K562 (cell line): ENCODE data around the gene CCDC137. TPM values are rescaled to one million over a fixed set of nuclear protein-coding genes. Genes with fewer than 3 reads are reported as not detected.

ENCODE experiments used
- EGR1 ChIP-seq: fragments of 450-650 bp; conservative IDR thresholded peaks from 2 replicates; pipeline ENCODE4 v1.6.1; 2017; ENCODE audit warnings: mild to moderate bottlenecking
- GABPB1 ChIP-seq: sonication (generic); formaldehyde crosslinking; IDR thresholded peaks from 2 replicates; pipeline ENCODE4 v1.8.0; 2022; ENCODE audit warnings: mild to moderate bottlenecking, missing genetic modification reagents
- JUND ChIP-seq, 2 experiments: IDR thresholded peaks; 2 replicates in 1 of 2; 3 replicates in 1 of 2; pipeline ENCODE4 v1.6.1; 2011; ENCODE audit warnings: borderline replicate concordance in 2 of 2, low read depth in 2 of 2, low read length in 2 of 2, improper control_type of control experiment in 1 of 2, missing biosample characterization in 1 of 2, missing genetic modification characterization in 1 of 2, missing genetic modification reagents in 1 of 2
- MGA ChIP-seq: fragments of 450-650 bp; IDR thresholded peaks from 2 replicates; pipeline ENCODE4 v1.6.1; 2016; ENCODE audit warnings: mild to moderate bottlenecking, moderate library complexity
- NCOA2 ChIP-seq, 2 experiments: fragments of 450-650 bp; IDR thresholded peaks; 2 replicates each; pipeline ENCODE4 v1.6.1; 2018; ENCODE audit warnings: mild to moderate bottlenecking in 2 of 2, moderate library complexity in 1 of 2; ENCODE audit not compliant: partially characterized antibody in 2 of 2
- PTRF ChIP-seq: fragments of 450-650 bp; IDR thresholded peaks from 2 replicates; pipeline ENCODE4 v1.6.1; 2016; ENCODE audit warnings: mild to moderate bottlenecking, missing genetic modification characterization, missing compliant biosample characterization
- RAD21 ChIP-seq, 2 experiments: fragments of 250-450 bp in 1 of 2; fragments of 450-650 bp in 1 of 2; sonication (Bioruptor Pico) in 1 of 2; formaldehyde crosslinking in 1 of 2; IDR thresholded peaks in 1 of 2; conservative IDR thresholded peaks in 1 of 2; 2 replicates each; pipeline versions ENCODE4 v1.4.0 to v1.8.0; 2020 to 2022; ENCODE audit warnings: mild to moderate bottlenecking in 2 of 2, moderate library complexity in 1 of 2
- SIX5 ChIP-seq, 2 experiments: IDR thresholded peaks; 2 replicates each; pipeline ENCODE4 v1.6.1; 2011; ENCODE audit warnings: low read length in 2 of 2, borderline replicate concordance in 1 of 2, low read depth in 1 of 2, mild to moderate bottlenecking in 1 of 2, moderate library complexity in 1 of 2; ENCODE audit not compliant: insufficient read depth in 1 of 2
- ZBTB17 ChIP-seq: fragments of 450-650 bp; formaldehyde crosslinking; IDR thresholded peaks from 2 replicates; pipeline ENCODE4 v1.4.0; 2020; ENCODE audit warnings: mild to moderate bottlenecking
- ZC3H11A ChIP-seq: IDR thresholded peaks from 2 replicates; pipeline ENCODE4 v1.6.1; 2012; ENCODE audit warnings: low read depth, low read length, improper control_type of control experiment
- polyA plus RNA-seq, 8 experiments: library from polyadenylated mRNA; depleted of rRNA in 4 of 8; stranded (reverse) in 5 of 8; unstranded in 3 of 8; fragments of >200 nt; fragmentation: Nextera tagmentation in 2 of 8; fragmentation: Illumina TruSeq in 1 of 8; extraction: Ambion mirVana in 2 of 8; extraction: Trizol in 1 of 8; gene quantifications; 2 replicates each; pipeline versions ENCODE4 v1.2.1 to v1.2.3, GENCODE V29; 2011 to 2014; ENCODE audit warnings: inconsistent platforms in 1 of 8, missing spikeins in 1 of 8
- total RNA-seq, 7 experiments: library from RNA; depleted of rRNA in 6 of 7; stranded (reverse); fragments of >200 nt in 6 of 7; fragmentation: Illumina TruSeq in 2 of 7; extraction: Trizol in 2 of 7; gene quantifications; 2 replicates each; pipeline versions ENCODE4 v1.2.1 to v1.2.3, GENCODE V29; 2011 to 2021; ENCODE audit warnings: low replicate concordance in 1 of 7
- TF ChIP-seq, protein P1 (sequence below), 3 experiments: IDR thresholded peaks in 2 of 3; conservative IDR thresholded peaks in 1 of 3; 2 replicates each; pipeline ENCODE4 v1.5.1; 2011 to 2012; ENCODE audit warnings: low read length in 3 of 3, mild to moderate bottlenecking in 3 of 3, control low read depth in 2 of 3, improper control_type of control experiment in 1 of 3, inconsistent platforms in 1 of 3, low read depth in 1 of 3, mixed read lengths in 1 of 3, moderate library complexity in 1 of 3; ENCODE audit not compliant: insufficient read depth in 2 of 3

Gene CCDC137
- total and polyA plus RNA-seq, 9 of the 15 experiments (the other 6 are each of a cell fraction or from before 2014, with no cell fraction given) = 2.3 to 68.1 (median 38.3) TPM

DNA sequence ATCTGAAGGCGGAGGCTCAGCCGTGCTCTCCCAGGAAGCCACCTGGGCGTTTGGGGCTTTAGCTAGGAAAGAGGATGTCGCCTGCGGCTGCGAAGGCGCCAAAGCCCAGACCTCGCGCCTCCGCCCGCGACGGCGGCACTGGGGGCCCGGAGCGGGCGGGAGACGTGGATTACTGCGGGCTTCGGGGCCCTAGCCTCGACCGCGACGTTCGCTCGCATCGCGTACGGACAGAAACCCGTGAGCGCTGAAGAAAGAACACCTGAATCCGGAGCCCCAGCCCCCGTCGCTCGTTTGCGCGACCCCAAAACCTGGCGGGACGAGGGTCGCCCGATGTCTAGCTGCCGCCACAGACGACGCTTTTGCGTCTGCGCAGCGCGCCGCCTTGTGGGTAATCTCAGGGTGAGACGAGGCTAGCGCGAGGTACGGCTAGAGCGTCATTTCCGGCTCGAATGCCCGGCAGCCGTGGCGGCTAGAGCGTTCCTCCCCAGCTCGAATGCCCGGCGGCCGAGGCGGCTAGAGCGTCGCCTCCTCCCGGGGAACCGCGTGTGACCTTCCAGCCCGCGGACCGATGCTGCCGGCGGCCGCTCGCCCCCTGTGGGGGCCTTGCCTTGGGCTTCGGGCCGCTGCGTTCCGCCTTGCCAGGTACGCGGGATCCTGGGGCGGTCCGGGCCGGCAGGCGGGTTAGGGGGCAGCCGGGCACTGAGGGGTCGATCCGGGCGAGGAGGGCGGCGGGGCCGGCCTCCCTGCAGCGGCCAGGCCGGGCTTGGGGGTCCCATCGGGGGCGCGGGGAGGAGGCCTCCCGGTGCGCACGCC, 36.6 kb downstream of the CCDC137 start, which contains the start of gene MRPL12 (continued):
- TF ChIP-seq RAD21 (CRISPR knock-in tag; conservative IDR thresholded peaks at IDR 0.05 in 1 of 2, IDR thresholded peaks at IDR 0.05 in 1 of 2) = no peak
- TF ChIP-seq JUND (IDR thresholded peaks at IDR 0.05; ENCODE audit: borderline replicate concordance, low read depth, low read length) = peak; percentile 83
- no peak; the same call in 2 of the 3 replicates for TF ChIP-seq JUND (tag; IDR thresholded peaks at IDR 0.05; ENCODE audit: borderline replicate concordance, low read depth, low read length)
- TF ChIP-seq PTRF (tag) = no peak
- peak; percentile 84 for TF ChIP-seq MGA
- no peak for TF ChIP-seq NCOA2 (IDR thresholded peaks at IDR 0.05; ENCODE audit: partially characterized antibody in 2 of 2)
- TF ChIP-seq ZC3H11A = no peak
- no peak for TF ChIP-seq EGR1
- TF ChIP-seq SIX5 (IDR thresholded peaks at IDR 0.05; ENCODE audit: borderline replicate concordance in 1 of 2, insufficient read depth in 1 of 2, low read depth in 1 of 2, low read length in 2 of 2) = peak; percentile 17 to 26; a peak in 2 of 4 replicates
- TF ChIP-seq, protein P1, sequence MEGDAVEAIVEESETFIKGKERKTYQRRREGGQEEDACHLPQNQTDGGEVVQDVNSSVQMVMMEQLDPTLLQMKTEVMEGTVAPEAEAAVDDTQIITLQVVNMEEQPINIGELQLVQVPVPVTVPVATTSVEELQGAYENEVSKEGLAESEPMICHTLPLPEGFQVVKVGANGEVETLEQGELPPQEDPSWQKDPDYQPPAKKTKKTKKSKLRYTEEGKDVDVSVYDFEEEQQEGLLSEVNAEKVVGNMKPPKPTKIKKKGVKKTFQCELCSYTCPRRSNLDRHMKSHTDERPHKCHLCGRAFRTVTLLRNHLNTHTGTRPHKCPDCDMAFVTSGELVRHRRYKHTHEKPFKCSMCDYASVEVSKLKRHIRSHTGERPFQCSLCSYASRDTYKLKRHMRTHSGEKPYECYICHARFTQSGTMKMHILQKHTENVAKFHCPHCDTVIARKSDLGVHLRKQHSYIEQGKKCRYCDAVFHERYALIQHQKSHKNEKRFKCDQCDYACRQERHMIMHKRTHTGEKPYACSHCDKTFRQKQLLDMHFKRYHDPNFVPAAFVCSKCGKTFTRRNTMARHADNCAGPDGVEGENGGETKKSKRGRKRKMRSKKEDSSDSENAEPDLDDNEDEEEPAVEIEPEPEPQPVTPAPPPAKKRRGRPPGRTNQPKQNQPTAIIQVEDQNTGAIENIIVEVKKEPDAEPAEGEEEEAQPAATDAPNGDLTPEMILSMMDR (IDR thresholded peaks at IDR 0.05 in 2 of 3, conservative IDR thresholded peaks at IDR 0.05 in 1 of 3; ENCODE audit: insufficient read depth in 2 of 3, low read depth in 1 of 3, low read length in 3 of 3) = peak in 1 of 3 experiments; percentile 14; a peak in 1 of 6 replicates
- peak; percentile 97 for TF ChIP-seq GABPB1 (CRISPR knock-in tag)
- no peak; the same call in 1 of the 2 replicates for TF ChIP-seq ZBTB17 (CRISPR knock-in tag)
